Measurements from ENCODE around the gene AKNAD1. TPM values are rescaled to one million over a fixed set of nuclear protein-coding genes. Genes with fewer than 3 reads are reported as not detected.

Gene AKNAD1
- total and polyA plus RNA-seq, 2 of the 13 experiments (the other 11 are each of a cell fraction or from before 2014, with no cell fraction given) = not detected

DNA sequence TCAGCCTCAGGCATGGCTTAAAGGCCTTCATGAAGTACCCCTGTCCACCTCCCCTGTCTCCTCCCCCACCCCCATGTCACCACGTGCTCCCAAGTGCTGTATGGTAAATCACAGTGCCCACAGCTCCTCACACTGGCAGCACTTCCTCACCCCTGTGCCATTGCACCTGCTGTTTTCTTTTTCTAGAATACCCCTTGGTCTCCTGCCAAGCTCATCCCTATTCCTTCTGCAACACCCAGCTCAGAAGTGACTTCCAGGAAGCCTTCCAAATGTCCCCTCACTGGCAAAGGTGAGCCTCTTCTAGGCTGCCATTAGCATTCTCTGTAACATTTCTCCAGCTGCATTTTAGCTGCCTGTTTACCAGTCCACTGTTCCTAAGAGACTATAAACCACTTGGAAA, 9.4 kb downstream of the AKNAD1 start:
- WGBS (ENCODE audit: low lambda C conversion rate) = 21% methylated on average over 1 of the region's 1 CpG
- CTCF ChIA-PET (ENCODE audit: low intra/inter-chr PET ratio, low total read pairs) = no interaction called here

More for the DNA sequence above, 9.4 kb downstream of the AKNAD1 start:
- DNase-seq (ENCODE audit: low spot score) (no peak), FAIRE-seq (no peak), ATAC-seq (no peak)
- H3K9ac ChIP-seq (ENCODE audit: insufficient read depth, low read depth, low read length) = no peak overlapping the region
- no peak for TF ChIP-seq ZSCAN20 (CRISPR knock-in tag; IDR thresholded peaks at IDR 0.05; ENCODE audit: borderline replicate concordance)
- TF ChIP-seq, protein P1, sequence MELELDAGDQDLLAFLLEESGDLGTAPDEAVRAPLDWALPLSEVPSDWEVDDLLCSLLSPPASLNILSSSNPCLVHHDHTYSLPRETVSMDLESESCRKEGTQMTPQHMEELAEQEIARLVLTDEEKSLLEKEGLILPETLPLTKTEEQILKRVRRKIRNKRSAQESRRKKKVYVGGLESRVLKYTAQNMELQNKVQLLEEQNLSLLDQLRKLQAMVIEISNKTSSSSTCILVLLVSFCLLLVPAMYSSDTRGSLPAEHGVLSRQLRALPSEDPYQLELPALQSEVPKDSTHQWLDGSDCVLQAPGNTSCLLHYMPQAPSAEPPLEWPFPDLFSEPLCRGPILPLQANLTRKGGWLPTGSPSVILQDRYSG (CRISPR knock-in tag; IDR thresholded peaks at IDR 0.05) = no peak
- TF ChIP-seq AGO1 (IDR thresholded peaks at IDR 0.05; ENCODE audit: low read depth, low read length, poor library complexity, severe bottlenecking) = no peak
- no peak for TF ChIP-seq POLR2A (IDR thresholded peaks at IDR 0.05; ENCODE audit: insufficient read depth in 1 of 2, low read depth in 2 of 2, low read length in 2 of 2)
- no peak for TF ChIP-seq EZH2 (conservative IDR thresholded peaks at IDR 0.05; ENCODE audit: low read depth, low read length)
- TF ChIP-seq ZKSCAN1 (IDR thresholded peaks at IDR 0.05; ENCODE audit: low read length) = no peak
- TF ChIP-seq HES4 (CRISPR knock-in tag; IDR thresholded peaks at IDR 0.05; ENCODE audit: borderline replicate concordance) = no peak
- no peak for TF ChIP-seq SNAPC2 (CRISPR knock-in tag; IDR thresholded peaks at IDR 0.05)
- no peak for TF ChIP-seq POLR2G (IDR thresholded peaks at IDR 0.05; ENCODE audit: low read depth, low read length)
- no peak for TF ChIP-seq PTBP1 (IDR thresholded peaks at IDR 0.05; ENCODE audit: low read depth, low read length, poor library complexity, severe bottlenecking)
- TF ChIP-seq RNF2 (conservative IDR thresholded peaks at IDR 0.05; ENCODE audit: low read depth) = no peak
- no peak for TF ChIP-seq THAP11 (CRISPR knock-in tag; IDR thresholded peaks at IDR 0.05)
- no peak for TF ChIP-seq NFYB (CRISPR knock-in tag; IDR thresholded peaks at IDR 0.05)
- TF ChIP-seq, protein P2, sequence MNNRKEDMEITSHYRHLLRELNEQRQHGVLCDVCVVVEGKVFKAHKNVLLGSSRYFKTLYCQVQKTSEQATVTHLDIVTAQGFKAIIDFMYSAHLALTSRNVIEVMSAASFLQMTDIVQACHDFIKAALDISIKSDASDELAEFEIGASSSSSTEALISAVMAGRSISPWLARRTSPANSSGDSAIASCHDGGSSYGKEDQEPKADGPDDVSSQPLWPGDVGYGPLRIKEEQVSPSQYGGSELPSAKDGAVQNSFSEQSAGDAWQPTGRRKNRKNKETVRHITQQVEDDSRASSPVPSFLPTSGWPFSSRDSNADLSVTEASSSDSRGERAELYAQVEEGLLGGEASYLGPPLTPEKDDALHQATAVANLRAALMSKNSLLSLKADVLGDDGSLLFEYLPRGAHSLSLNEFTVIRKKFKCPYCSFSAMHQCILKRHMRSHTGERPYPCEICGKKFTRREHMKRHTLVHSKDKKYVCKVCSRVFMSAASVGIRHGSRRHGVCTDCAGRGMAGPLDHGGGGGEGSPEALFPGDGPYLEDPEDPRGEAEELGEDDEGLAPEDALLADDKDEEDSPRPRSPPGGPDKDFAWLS (CRISPR knock-in tag; IDR thresholded peaks at IDR 0.05; ENCODE audit: borderline replicate concordance) = no peak
- no peak for TF ChIP-seq NR2C2 (CRISPR knock-in tag; IDR thresholded peaks at IDR 0.05; ENCODE audit: borderline replicate concordance)
- no peak for TF ChIP-seq ZHX1 (CRISPR knock-in tag; IDR thresholded peaks at IDR 0.05; ENCODE audit: low read depth)
- TF ChIP-seq ZNF234 (CRISPR knock-in tag; conservative IDR thresholded peaks at IDR 0.05) = no peak
- no peak for TF ChIP-seq ATF4 (CRISPR knock-in tag; IDR thresholded peaks at IDR 0.05)
- no peak overlapping the region for H3K4me2 ChIP-seq (ENCODE audit: low read depth, low read length)
- in situ Hi-C loops (cut with HindIII; ENCODE audit: extremely low pct_ligation_motif_present, low pct_unique_long_range_greater_than_20kb) = no loop called here
- no peaks in the 10 kb centered on the region for H3K79me2 ChIP-seq (ENCODE audit: insufficient read depth, low read length)
- no peak overlapping the region for H3K27ac ChIP-seq (ENCODE audit: extremely low read length, insufficient read depth, low read length)
- H2AFZ ChIP-seq (ENCODE audit: low read length) = no peak overlapping the region
- POLR2A ChIA-PET = no interaction called here
- no peaks in the 10 kb centered on the region for H3K9me3 ChIP-seq (ENCODE audit: low read length)
- no peaks in the 10 kb centered on the region for H4K20me1 ChIP-seq (ENCODE audit: insufficient read depth, low read length)
- H3K4me3 ChIP-seq (replicated peaks in 1 of 3; ENCODE audit: insufficient read depth in 1 of 3, low read depth in 2 of 3, low read length in 3 of 3) = no peak overlapping the region
- H3K4me1 ChIP-seq (ENCODE audit: insufficient read depth, low read length) = no peaks in the 10 kb centered on the region
- BruUV-seq (replicated peaks) = no TSS peak
- intact Hi-C loops (cut with micrococcal nuclease; ENCODE audit: unreplicated experiment) = no loop called here
- H3K27me3 ChIP-seq (ENCODE audit: control insufficient read depth in 1 of 2, insufficient read depth in 2 of 2, low read length in 2 of 2) = peaks cover 0 to 21% of the 10 kb centered on the region in 2 experiments; a peak in 2 of 5 replicates
- H3K36me3 ChIP-seq (replicated peaks in 1 of 2; ENCODE audit: control insufficient read depth in 1 of 2, insufficient read depth in 2 of 2, low read length in 2 of 2) = no peaks in the 10 kb centered on the region
